Small intestine (tissue), 7 donors: Measurements from ENCODE around the gene GGNBP2. TPM values are rescaled to one million over a fixed set of nuclear protein-coding genes. Genes with fewer than 3 reads are reported as not detected.

Source experiments
- DNase-seq, 2 donors: peaks; one replicate each; pipeline versions ENCODE4 v3.0.0 to v3.0.0-alpha.2; 2013
- FAIRE-seq: peaks from 2 replicates; lab custom pipeline; 2012; peaks lifted over from hg19 to GRCh38; lab: Jason Lieb, UNC
- H3K27ac ChIP-seq, 3 donors: one replicate each; pipeline ENCODE4 v1.5.1; 2013; ENCODE audit warnings: low read length in 2 of 3, mild to moderate bottlenecking in 2 of 3, control low read depth in 1 of 3, inconsistent platforms in 1 of 3, low read depth in 1 of 3, moderate library complexity in 1 of 3
- H3K27me3 ChIP-seq, 3 donors: one replicate each; pipeline ENCODE4 v1.6.1; 2013; ENCODE audit warnings: low read length in 3 of 3, inconsistent platforms in 1 of 3; ENCODE audit not compliant: control insufficient read depth in 3 of 3, insufficient read depth in 3 of 3
- H3K36me3 ChIP-seq, 3 donors: one replicate each; pipeline ENCODE4 v1.6.1; 2013; ENCODE audit warnings: low read length in 3 of 3, inconsistent platforms in 1 of 3, low read depth in 1 of 3, mild to moderate bottlenecking in 1 of 3, moderate library complexity in 1 of 3; ENCODE audit not compliant: control insufficient read depth in 3 of 3, insufficient read depth in 2 of 3
- H3K4me1 ChIP-seq, 3 donors: one replicate each; pipeline ENCODE4 v1.6.1; 2013; ENCODE audit warnings: low read length in 2 of 3, inconsistent platforms in 1 of 3, low read depth in 1 of 3, mild to moderate bottlenecking in 1 of 3, moderate library complexity in 1 of 3; ENCODE audit not compliant: control insufficient read depth in 3 of 3, insufficient read depth in 2 of 3
- H3K4me3 ChIP-seq, 3 donors: one replicate each; pipeline ENCODE4 v1.5.1; 2013; ENCODE audit warnings: low read length in 3 of 3, control low read depth in 1 of 3, inconsistent platforms in 1 of 3, low read depth in 1 of 3, mild to moderate bottlenecking in 1 of 3, moderate library complexity in 1 of 3
- H3K9me3 ChIP-seq, 2 donors: one replicate each; pipeline ENCODE4 v1.6.1; 2013; ENCODE audit warnings: low read depth in 1 of 2, low read length in 1 of 2; ENCODE audit not compliant: control insufficient read depth in 2 of 2, insufficient read depth in 1 of 2
- WGBS, 3 donors: extraction: QIAGEN DNeasy Blood & Tissue Kit; methylation state at CpG; one replicate each; pipeline ENCODE4 v1.1.7; 2013; 5-methylcytosine and 5-hydroxymethylcytosine counted together
- polyA plus RNA-seq, 4 donors: library from polyadenylated mRNA; stranded (reverse) in 3 of 4; unstranded in 1 of 4; fragments of 200-250 nt in 3 of 4; fragments of 120-200 nt in 1 of 4; gene quantifications; one replicate each; pipeline versions ENCODE4 v1.2.1 to v1.2.3, GENCODE V29; 2013
- donor health status: healthy with polysubstance abuse.
- donor health status: control.
- donor health status: control.
- donor health status: Bipolar disorder and iron deficiency.
- donor health status: healthy.

The GGNBP2 gene
- polyA plus RNA-seq, 4 donors, result 40.1 to 107 (median 64.4) TPM

DNA sequence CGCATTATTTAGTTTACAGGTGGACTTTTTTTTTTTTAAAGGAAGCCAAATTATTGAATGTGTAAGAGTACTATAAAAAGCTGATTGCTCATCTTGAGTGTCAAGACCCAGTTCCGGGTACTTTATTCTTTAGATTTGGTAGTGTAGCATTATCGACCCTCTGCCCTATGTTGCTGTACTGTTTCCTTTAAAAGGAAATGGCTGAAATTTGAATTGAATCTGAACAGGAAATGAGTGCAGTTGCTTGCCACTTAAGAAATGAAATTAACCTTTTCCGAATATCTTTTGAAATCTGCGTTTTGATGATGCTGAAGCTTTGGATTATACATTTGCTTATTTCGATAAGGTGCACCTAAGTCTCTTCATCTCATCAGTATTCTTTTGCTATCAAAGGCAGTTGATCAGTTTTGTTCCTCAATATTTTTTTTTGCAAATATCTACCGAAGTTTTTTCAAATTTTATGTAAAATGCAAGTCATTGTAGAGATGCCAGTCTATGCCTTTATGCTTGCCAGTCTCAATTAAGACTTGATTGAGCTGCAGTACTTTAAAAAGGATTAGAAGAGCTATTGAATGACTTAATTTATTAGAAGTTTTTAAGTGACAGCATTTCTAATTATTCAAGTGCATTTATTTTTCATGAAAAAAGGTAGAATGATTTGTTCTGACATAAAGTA, 1.8 kb downstream of the GGNBP2 start:
- Histone ChIP-seq H3K27me3 (no peaks in the 10 kb centered on the region), H3K9me3 (no peaks in the 10 kb centered on the region), H3K4me1 (peaks cover 2 to 15% (median 4%) of the 10 kb centered on the region in 3 donors), H3K36me3 (peaks cover 2 to 4% (median 3%) of the 10 kb centered on the region in 3 donors), H3K27ac (peak overlapping the region; percentile 93 to 95 (median 95)), H3K4me3 (peak overlapping the region; percentile 60 to 99 (median 89))
- WGBS, 3 donors, result 3 to 7% (median 3%) methylated on average over 7 of the region's 7 CpGs
- FAIRE-seq (no peak), DNase-seq (peak; percentile 16 to 19)

GRCh38 chr17:36547776-36548175, 3.1 kb downstream of the GGNBP2 start:
- no peaks in the 10 kb centered on the region for H3K9me3 ChIP-seq
- H3K27me3 ChIP-seq, result no peaks in the 10 kb centered on the region
- peaks cover 2 to 15% (median 4%) of the 10 kb centered on the region in 3 donors for H3K4me1 ChIP-seq
- H3K27ac ChIP-seq, result no peak overlapping the region
- peaks cover 2 to 8% (median 3%) of the 10 kb centered on the region in 3 donors for H3K36me3 ChIP-seq
- H3K4me3 ChIP-seq, result peak overlapping the region in 2 of 3 donors; percentile 3 to 10
- FAIRE-seq, result no peak
- DNase-seq, result no peak

GRCh38 chr17:36550491-36551417, 6.0 kb downstream of the GGNBP2 start:
- no peaks in the 10 kb centered on the region for H3K9me3 ChIP-seq
- FAIRE-seq (no peak), DNase-seq (peak; percentile 11 to 64)
- peaks cover 3 to 20% (median 4%) of the 10 kb centered on the region in 3 donors for H3K36me3 ChIP-seq
- peak overlapping the region in 1 of 3 donors; percentile 49 for H3K27ac ChIP-seq
- H3K4me1 ChIP-seq, result peaks cover 0 to 11% (median 2%) of the 10 kb centered on the region in 3 donors
- no peak overlapping the region for H3K4me3 ChIP-seq
- no peaks in the 10 kb centered on the region for H3K27me3 ChIP-seq
- 73 to 81% (median 76%) methylated on average over 8 of the region's 8 CpGs for WGBS, 3 donors

- no peak for DNase-seq
- H3K9me3 ChIP-seq, result no peaks in the 10 kb centered on the region
- FAIRE-seq, result no peak
- peaks cover 7 to 37% (median 10%) of the 10 kb centered on the region in 3 donors for H3K36me3 ChIP-seq
- no peak overlapping the region for H3K27ac ChIP-seq
- H3K27me3 ChIP-seq, result no peaks in the 10 kb centered on the region
- WGBS, 3 donors, result 81 to 90% (median 88%) methylated on average over 3 of the region's 3 CpGs
- H3K4me3 ChIP-seq, result no peak overlapping the region
- peaks cover 0 to 5% (median 0%) of the 10 kb centered on the region in 3 donors for H3K4me1 ChIP-seq
Observed at GRCh38 chr17:36553459-36553858, 8.7 kb downstream of the GGNBP2 start.

DNA sequence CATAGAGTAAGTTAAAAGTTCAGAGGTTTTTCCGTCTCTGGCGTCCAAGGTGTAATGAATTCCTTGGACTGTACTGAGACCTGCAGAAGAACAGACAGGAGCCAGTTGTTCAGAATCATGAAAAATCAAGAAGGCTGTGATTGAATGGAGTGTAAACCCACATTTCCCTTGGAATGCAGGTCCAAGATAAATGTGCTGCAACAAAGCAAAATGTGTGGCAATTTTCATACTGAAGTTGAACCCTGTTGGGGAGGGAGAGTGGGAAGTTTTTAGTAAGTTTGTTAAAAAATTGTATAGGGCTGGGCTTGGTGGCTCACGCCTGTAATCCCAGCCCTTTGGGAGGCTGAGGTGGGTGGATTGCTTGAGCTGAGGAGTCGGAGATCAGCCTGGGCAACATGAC, 21.4 kb downstream of the GGNBP2 start:
- Histone ChIP-seq H3K27ac (no peak overlapping the region), H3K4me3 (no peak overlapping the region), H3K36me3 (peaks cover 6 to 60% (median 16%) of the 10 kb centered on the region in 3 donors), H3K4me1 (no peaks in the 10 kb centered on the region), H3K9me3 (no peaks in the 10 kb centered on the region), H3K27me3 (no peaks in the 10 kb centered on the region)
- 94 to 97% (median 95%) methylated on average over 4 of the region's 4 CpGs for WGBS, 3 donors
- FAIRE-seq (no peak), DNase-seq (no peak)

DNA sequence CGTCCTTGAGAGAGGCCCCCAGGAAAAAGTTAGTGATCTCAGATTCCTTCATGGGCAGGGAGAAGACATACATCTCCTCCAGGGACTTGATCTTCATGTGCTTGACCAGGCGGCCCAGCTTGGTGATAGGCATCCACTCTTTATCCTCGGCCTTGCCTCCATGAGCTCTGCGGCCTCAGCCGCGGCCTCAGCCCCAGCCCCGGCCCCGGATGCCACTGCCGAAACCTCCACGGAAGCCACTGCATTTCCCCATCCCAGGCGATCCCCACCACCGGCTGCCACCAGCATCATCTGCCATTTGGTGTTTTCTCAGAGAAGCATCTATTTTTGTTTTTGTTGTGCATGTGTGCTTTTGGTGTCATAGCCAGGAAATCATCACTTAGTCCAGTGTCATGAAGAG, 30.3 kb downstream of the GGNBP2 start:
- DNase-seq, result no peak
- Histone ChIP-seq H3K27ac (no peak overlapping the region), H3K27me3 (no peaks in the 10 kb centered on the region), H3K36me3 (peaks cover 17 to 43% (median 24%) of the 10 kb centered on the region in 3 donors), H3K4me3 (no peak overlapping the region), H3K4me1 (no peaks in the 10 kb centered on the region), H3K9me3 (no peaks in the 10 kb centered on the region)
- FAIRE-seq, result no peak
- 94 to 96% (median 94%) methylated on average over 12 of the region's 12 CpGs for WGBS, 3 donors

- H3K4me1 ChIP-seq, result no peaks in the 10 kb centered on the region
- H3K27ac ChIP-seq, result no peak overlapping the region
- peaks cover 17 to 39% (median 28%) of the 10 kb centered on the region in 3 donors for H3K36me3 ChIP-seq
- 64 to 86% (median 66%) methylated on average over 2 of the region's 2 CpGs for WGBS, 3 donors
- H3K9me3 ChIP-seq, result no peaks in the 10 kb centered on the region
- DNase-seq (peak in 1 of 2 donors; percentile 6), FAIRE-seq (no peak)
- no peaks in the 10 kb centered on the region for H3K27me3 ChIP-seq
- no peak overlapping the region for H3K4me3 ChIP-seq
Observed at GRCh38 chr17:36576793-36577192, 32.1 kb downstream of the GGNBP2 start.

DNA sequence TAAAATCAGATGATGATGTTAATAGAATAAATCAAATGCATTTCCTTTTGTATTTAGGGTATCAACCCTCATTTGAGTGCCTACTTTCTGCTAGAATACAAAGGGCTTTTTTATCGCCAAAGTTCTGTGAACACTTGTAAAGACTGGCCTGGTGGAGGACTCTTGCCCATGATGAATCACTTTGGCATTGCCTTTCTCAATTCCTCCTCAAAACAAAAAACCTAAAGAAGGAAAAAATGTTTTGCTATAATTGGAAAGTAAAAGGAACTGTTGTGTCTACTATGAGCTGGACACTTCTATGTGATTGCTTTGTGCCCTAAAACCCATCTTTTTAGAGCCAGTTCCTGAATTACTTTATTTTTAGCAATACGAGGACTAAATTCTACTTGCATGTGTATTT, 34.0 kb downstream of the GGNBP2 start:
- H3K4me1 ChIP-seq, result no peaks in the 10 kb centered on the region
- H3K36me3 ChIP-seq, result peaks cover 15 to 46% (median 33%) of the 10 kb centered on the region in 3 donors
- H3K4me3 ChIP-seq, result no peak overlapping the region
- no peaks in the 10 kb centered on the region for H3K27me3 ChIP-seq
- 93 to 97% (median 96%) methylated on average over 2 of the region's 2 CpGs for WGBS, 3 donors
- FAIRE-seq (no peak), DNase-seq (no peak)
- H3K9me3 ChIP-seq, result no peaks in the 10 kb centered on the region
- no peak overlapping the region for H3K27ac ChIP-seq
